ENCODE data around the gene BYSL. TPM values are rescaled to one million over a fixed set of nuclear protein-coding genes. Genes with fewer than 3 reads are reported as not detected.

Gene BYSL
- total RNA-seq, 2 experiments from 2014 or later = 75.7 to 79.1 TPM

DNA sequence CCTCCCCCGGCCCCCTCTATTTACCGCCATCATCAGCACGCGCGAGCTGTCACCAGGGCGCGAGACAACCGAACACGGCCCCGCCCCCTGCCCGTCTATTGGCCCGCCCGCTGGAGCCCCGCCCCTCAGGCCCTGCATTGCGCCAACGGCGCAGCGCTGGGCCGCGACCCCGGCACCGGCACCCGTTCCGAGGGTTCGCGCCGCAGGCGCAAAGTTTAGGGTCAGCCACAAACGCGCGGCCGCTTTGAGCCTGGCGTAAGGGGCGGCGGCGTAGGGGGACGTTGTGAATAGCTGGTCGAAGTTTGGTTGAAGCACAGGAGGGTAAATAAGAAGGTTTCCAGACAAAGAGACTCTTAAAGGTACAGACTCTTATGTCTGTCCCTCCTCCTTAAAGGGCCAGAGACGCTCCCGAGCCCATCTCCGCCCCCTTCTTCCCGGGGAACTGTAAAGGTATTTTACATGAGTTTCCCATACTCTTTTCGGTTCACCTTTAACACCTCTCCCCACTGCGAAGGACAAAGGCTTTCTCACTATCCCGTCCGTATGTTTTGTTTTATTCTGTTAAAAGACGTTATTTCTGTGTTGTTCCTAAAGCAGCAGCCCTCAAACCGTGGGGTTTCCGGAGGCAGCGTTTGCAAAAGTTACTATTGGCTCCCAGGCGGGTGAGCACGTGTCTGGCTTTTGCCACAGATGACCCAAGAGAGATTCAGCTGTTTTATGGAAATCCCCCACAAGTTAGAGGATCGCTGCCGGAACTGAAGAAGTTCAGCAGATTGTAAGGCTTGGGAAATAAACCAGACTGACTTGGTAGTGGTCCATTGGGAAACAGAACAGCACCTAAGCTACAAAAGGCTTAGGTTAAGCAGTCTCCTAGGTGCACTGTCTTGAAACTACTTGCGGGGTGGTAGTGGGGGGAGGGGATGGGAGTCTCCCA lies 25.7 kb upstream of the BYSL start, which contains the start of gene USP49:
TSS of gene USP49 (minus strand) at position 76 of the 934 bp plus-strand sequence. CDS start 88,392 bp downstream, outside the sequence.
- Mint-ChIP-seq H3K4me1 (peaks cover 8% of the 10 kb centered on the region), H3K9me3 (no peaks in the 10 kb centered on the region), H3K4me3 (peak within 1 kb of the TSS; percentile 86), H3K27ac (peak within 1 kb of the TSS; percentile 89), H3K27me3 (no peaks in the 10 kb centered on the region), H3K36me3 (no peaks in the 10 kb centered on the region)
- DNase-seq = peak; percentile 92

- Mint-ChIP-seq H3K9me3 (no peaks in the 10 kb centered on the region), H3K4me1 (peaks cover 8% of the 10 kb centered on the region), H3K4me3 (peak overlapping the region; percentile 86)
Measured at GRCh38 chr6:41896281-41896680, 25.0 kb upstream of the BYSL start.

GRCh38 chr6:41900861-41901260 lies 20.4 kb upstream of the BYSL start:
- no peak for DNase-seq
- peaks cover 16% of the 10 kb centered on the region for H3K4me1 Mint-ChIP-seq
- no peak overlapping the region for H3K4me3 Mint-ChIP-seq
- no peaks in the 10 kb centered on the region for H3K9me3 Mint-ChIP-seq
- no peaks in the 10 kb centered on the region for H3K27me3 Mint-ChIP-seq
- H3K36me3 Mint-ChIP-seq = no peaks in the 10 kb centered on the region
- H3K27ac Mint-ChIP-seq = no peak overlapping the region

More at GRCh38 chr6:41896281-41896680, 25.0 kb upstream of the BYSL start:
- no peak for DNase-seq
- no peaks in the 10 kb centered on the region for H3K27me3 Mint-ChIP-seq
- peak overlapping the region; percentile 89 for H3K27ac Mint-ChIP-seq
- H3K36me3 Mint-ChIP-seq = no peaks in the 10 kb centered on the region

GRCh38 chr6:41901882-41902519 lies 19.3 kb upstream of the BYSL start:
- Mint-ChIP-seq H3K36me3 (peaks cover 1% of the 10 kb centered on the region), H3K4me1 (peaks cover 9% of the 10 kb centered on the region), H3K27me3 (no peaks in the 10 kb centered on the region), H3K4me3 (no peak overlapping the region), H3K27ac (no peak overlapping the region), H3K9me3 (no peaks in the 10 kb centered on the region)
- peak; percentile 44 for DNase-seq

GRCh38 chr6:41909727-41910126 lies 11.6 kb upstream of the BYSL start:
- no peaks in the 10 kb centered on the region for H3K9me3 Mint-ChIP-seq
- no peaks in the 10 kb centered on the region for H3K27me3 Mint-ChIP-seq
- DNase-seq = no peak
- H3K4me3 Mint-ChIP-seq = no peak overlapping the region
- H3K27ac Mint-ChIP-seq = no peak overlapping the region
- peaks cover 7% of the 10 kb centered on the region for H3K4me1 Mint-ChIP-seq
- peaks cover 4% of the 10 kb centered on the region for H3K36me3 Mint-ChIP-seq

DNA sequence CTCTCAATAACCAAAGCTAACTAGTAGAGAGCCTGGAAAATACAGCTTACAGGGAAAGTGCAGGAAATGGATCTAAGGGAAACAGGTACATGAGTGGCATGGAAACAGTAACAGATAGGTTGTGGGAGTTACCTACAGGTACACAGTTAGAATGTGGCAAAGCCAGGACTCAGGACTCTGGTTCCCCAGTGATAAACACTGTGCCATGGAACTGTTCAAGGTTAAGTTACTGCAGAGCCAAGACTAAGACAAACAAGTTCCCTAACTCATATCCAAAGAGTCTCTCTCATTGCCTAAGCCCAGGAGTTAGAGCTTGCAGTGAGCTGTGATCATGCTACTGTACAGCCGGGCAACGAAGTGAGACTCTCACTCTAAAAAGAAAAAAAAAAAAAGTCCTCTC lies 7.0 kb upstream of the BYSL start:
- Mint-ChIP-seq H3K27ac (no peak overlapping the region), H3K9me3 (no peaks in the 10 kb centered on the region), H3K4me1 (peaks cover 16% of the 10 kb centered on the region), H3K27me3 (no peaks in the 10 kb centered on the region), H3K4me3 (no peak overlapping the region), H3K36me3 (peaks cover 3% of the 10 kb centered on the region)
- DNase-seq = no peak

DNA sequence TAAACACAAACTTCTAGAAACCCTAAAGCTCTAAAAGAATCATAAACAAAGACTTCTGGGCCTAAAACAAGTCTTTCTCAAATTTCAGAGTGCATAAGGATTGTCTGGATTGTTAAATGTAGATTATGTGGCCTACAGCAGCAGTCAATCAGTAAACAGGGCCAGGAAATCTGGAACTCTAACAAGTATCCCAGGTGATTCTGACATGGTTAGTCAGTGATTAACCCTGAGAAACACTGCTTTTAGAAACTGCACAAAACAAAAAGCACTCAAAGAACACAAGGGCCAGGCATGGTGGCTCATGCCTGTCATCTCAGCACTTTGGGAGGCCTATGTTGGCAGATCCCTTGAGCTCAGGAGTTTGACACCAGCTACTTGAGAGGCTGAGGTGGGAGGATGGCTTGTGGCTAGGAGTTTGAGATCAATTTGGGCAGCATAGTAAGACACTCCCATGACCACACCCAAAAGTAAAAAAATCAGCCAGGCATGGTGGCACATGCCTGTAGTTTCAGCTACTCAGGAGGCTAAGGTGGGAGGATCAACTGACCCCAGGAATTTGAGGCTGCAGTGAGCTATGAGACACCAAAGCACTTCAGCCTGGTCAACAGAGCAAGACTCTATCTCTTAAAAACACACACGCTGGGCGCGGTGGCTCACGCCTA lies 6.3 kb upstream of the BYSL start:
- Mint-ChIP-seq H3K9me3 (no peaks in the 10 kb centered on the region), H3K27me3 (no peaks in the 10 kb centered on the region), H3K4me3 (no peak overlapping the region), H3K36me3 (peaks cover 3% of the 10 kb centered on the region), H3K4me1 (peaks cover 18% of the 10 kb centered on the region), H3K27ac (no peak overlapping the region)
- no peak for DNase-seq

DNA sequence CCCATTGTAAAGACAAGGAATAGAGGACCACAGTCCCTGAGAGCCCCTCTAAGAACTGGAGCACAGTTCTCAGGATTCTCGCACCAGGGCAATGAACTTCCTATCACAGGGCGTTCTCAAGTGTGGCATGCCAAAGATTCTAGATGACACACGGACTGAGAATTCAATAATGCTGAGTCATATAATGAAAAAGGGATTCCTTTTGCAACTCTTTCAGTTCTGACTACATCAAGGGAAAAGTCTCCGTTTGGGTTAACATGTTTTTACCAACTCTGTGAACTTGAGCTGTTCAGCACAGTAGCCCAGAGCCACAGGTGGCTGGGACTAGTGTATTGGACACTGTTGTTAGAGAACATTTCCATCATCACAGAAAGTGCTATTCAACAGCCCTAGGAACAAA lies 3.8 kb upstream of the BYSL start:
- peak overlapping the region; percentile 62 for H3K27ac Mint-ChIP-seq
- H3K27me3 Mint-ChIP-seq = no peaks in the 10 kb centered on the region
- DNase-seq = no peak
- H3K9me3 Mint-ChIP-seq = no peaks in the 10 kb centered on the region
- H3K36me3 Mint-ChIP-seq = peaks cover 9% of the 10 kb centered on the region
- no peak overlapping the region for H3K4me3 Mint-ChIP-seq
- peaks cover 24% of the 10 kb centered on the region for H3K4me1 Mint-ChIP-seq

GRCh38 chr6:41921712-41921998 lies 356 bp downstream of the BYSL start:
- Mint-ChIP-seq H3K4me3 (peak overlapping the region; percentile 98), H3K27ac (peak overlapping the region; percentile 99), H3K36me3 (peaks cover 30% of the 10 kb centered on the region), H3K9me3 (no peaks in the 10 kb centered on the region), H3K27me3 (no peaks in the 10 kb centered on the region), H3K4me1 (peaks cover 39% of the 10 kb centered on the region)
- DNase-seq = no peak

DNA sequence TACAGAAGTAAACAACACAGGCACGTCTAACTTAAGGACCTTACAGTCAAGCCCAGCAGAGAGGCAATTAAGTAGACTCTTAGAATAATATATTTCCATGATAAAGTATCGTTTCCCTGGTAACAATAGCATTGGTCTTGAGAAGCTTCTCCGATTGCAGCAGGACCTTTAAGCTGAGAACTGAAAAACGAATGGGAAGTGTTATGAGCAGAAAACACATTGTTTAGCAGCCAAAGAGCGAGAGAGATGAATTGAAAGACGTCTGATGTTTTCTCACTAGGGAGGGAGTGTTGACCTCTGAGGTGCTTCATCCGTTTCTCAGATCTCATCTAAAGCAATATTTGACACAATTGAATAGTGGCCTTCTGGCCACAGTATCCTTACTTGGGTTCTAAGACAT lies 855 bp downstream of the BYSL start:
- peaks cover 30% of the 10 kb centered on the region for H3K36me3 Mint-ChIP-seq
- H3K27me3 Mint-ChIP-seq = no peaks in the 10 kb centered on the region
- H3K27ac Mint-ChIP-seq = peak overlapping the region; percentile 99
- H3K9me3 Mint-ChIP-seq = no peaks in the 10 kb centered on the region
- DNase-seq = no peak
- peaks cover 42% of the 10 kb centered on the region for H3K4me1 Mint-ChIP-seq
- peak overlapping the region; percentile 98 for H3K4me3 Mint-ChIP-seq

DNA sequence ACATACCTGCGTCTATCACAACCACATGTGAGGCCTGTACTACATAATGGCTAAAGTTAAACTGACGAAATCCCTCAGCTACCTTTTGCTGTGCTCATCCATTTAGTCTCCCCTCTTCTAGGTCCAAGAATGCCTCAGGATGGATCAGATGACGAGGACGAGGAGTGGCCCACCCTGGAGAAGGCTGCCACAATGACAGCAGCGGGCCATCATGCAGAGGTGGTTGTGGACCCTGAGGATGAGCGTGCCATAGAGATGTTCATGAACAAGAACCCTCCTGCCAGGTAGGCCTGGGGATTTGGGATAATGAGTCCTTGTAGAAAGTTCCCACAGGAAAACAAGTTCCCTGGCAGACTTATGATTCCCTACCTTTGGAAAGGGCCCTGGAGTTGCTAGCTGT lies 6.0 kb downstream of the BYSL start:
- DNase-seq = no peak
- no peaks in the 10 kb centered on the region for H3K27me3 Mint-ChIP-seq
- H3K27ac Mint-ChIP-seq = peak overlapping the region; percentile 43
- H3K4me3 Mint-ChIP-seq = no peak overlapping the region
- no peaks in the 10 kb centered on the region for H3K9me3 Mint-ChIP-seq
- peaks cover 37% of the 10 kb centered on the region for H3K4me1 Mint-ChIP-seq
- peaks cover 40% of the 10 kb centered on the region for H3K36me3 Mint-ChIP-seq

DNA sequence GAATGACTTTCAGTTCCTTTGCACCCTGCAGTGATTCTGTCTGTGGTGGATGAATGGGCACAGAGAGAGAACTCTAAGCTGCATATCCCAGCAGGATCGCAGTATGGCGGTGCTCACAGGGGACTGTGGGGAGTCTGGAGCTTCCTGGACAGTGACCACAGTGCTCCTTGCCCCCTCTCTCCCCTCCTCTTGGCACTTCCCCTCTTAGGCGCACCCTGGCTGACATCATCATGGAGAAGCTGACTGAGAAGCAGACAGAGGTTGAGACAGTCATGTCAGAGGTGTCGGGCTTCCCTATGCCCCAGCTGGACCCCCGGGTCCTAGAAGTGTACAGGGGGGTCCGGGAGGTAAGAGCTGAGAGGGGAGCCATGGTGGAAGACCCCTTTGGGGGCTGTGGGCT lies 8.6 kb downstream of the BYSL start:
- DNase-seq = no peak
- H3K27me3 Mint-ChIP-seq = no peaks in the 10 kb centered on the region
- no peaks in the 10 kb centered on the region for H3K9me3 Mint-ChIP-seq
- peak overlapping the region; percentile 25 for H3K27ac Mint-ChIP-seq
- peaks cover 33% of the 10 kb centered on the region for H3K4me1 Mint-ChIP-seq
- peaks cover 34% of the 10 kb centered on the region for H3K36me3 Mint-ChIP-seq
- H3K4me3 Mint-ChIP-seq = no peak overlapping the region

DNA sequence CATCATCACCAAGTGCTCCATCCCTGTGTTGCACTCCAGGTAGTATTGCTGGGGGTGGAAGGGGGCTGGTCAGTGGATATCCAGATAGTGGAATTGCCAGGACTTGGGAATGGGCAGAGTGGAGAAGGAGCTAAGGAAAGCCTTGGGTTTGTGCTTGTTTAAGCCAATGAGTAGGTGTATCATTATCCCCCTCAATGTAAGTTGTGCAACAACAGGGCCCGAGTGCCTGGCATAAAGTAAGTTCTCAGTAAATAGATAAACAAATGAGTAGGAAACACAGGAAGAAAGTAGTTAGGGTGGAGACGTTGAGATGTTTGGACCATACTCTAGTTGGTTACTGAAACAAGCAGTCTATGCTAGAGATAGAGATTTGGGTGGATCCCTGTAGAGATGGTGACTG lies 10.5 kb downstream of the BYSL start:
- H3K9me3 Mint-ChIP-seq = no peaks in the 10 kb centered on the region
- peaks cover 45% of the 10 kb centered on the region for H3K4me1 Mint-ChIP-seq
- H3K36me3 Mint-ChIP-seq = peaks cover 41% of the 10 kb centered on the region
- H3K4me3 Mint-ChIP-seq = no peak overlapping the region
- DNase-seq = no peak
- H3K27ac Mint-ChIP-seq = peak overlapping the region; percentile 14
- no peaks in the 10 kb centered on the region for H3K27me3 Mint-ChIP-seq

GRCh38 chr6:41932378-41932777 lies 11.1 kb downstream of the BYSL start:
- no peak for DNase-seq
- Mint-ChIP-seq H3K9me3 (no peaks in the 10 kb centered on the region), H3K27ac (peak overlapping the region; percentile 14), H3K27me3 (no peaks in the 10 kb centered on the region), H3K4me1 (peaks cover 48% of the 10 kb centered on the region), H3K36me3 (peaks cover 46% of the 10 kb centered on the region), H3K4me3 (no peak overlapping the region)
